Activated T-helper 2 cell treated with anti-CD3 and anti-CD28 coated beads, Interferon-gamma antibody, Interleukin-2, Interleukin-4, amounts not matched to agents 10 μg/mL and 5 μg/mL and 100 μg/mL, durations not matched to agents 14 hours and 24 hours and 36 hours (primary cell): ENCODE results near the gene CLCN7. TPM values are rescaled to one million over a fixed set of nuclear protein-coding genes. Genes with fewer than 3 reads are reported as not detected.

Experiments
- DNase-seq: peaks from one replicate; pipeline ENCODE4 v3.0.0; 2021; ENCODE audit warnings: low spot score
- H3K27ac Mint-ChIP-seq: one replicate; pipeline ENCODE4 v1.8.0; 2021; ENCODE audit warnings: mixed read lengths
- H3K27me3 Mint-ChIP-seq: one replicate; pipeline ENCODE4 v1.8.0; 2021; ENCODE audit warnings: low read depth, mixed read lengths
- H3K36me3 Mint-ChIP-seq: one replicate; pipeline ENCODE4 v1.8.0; 2021; ENCODE audit warnings: low read depth, mixed read lengths
- H3K4me1 Mint-ChIP-seq: one replicate; pipeline ENCODE4 v1.8.0; 2021; ENCODE audit warnings: low read depth, mixed read lengths
- H3K4me3 Mint-ChIP-seq: one replicate; pipeline ENCODE4 v1.8.0; 2021; ENCODE audit warnings: low read depth, mild to moderate bottlenecking, moderate library complexity, mixed read lengths
- H3K9me3 Mint-ChIP-seq: one replicate; pipeline ENCODE4 v1.8.0; 2021; ENCODE audit warnings: mixed read lengths
- intact Hi-C: fragments of 100-400 bp; cut with micrococcal nuclease; formaldehyde crosslinking; loops from one replicate; pipeline ENCODE4 v1.15.1; 2023
- total RNA-seq: library from RNA; stranded (reverse); gene quantifications from 2 replicates; pipeline ENCODE4 v1.2.3, GENCODE V29; 2022

CLCN7 gene
- total RNA-seq, 1 donor from 2014 or later, result 54.3 TPM

- Mint-ChIP-seq H3K27me3 (no peaks in the 10 kb centered on the region), H3K27ac (no peak overlapping the region), H3K9me3 (no peaks in the 10 kb centered on the region), H3K36me3 (peaks cover 17% of the 10 kb centered on the region), H3K4me1 (no peaks in the 10 kb centered on the region), H3K4me3 (no peak overlapping the region)
- DNase-seq, result no peak
- intact Hi-C loops, result no loop called here
Observed at GRCh38 chr16:1395444-1396031, 79.3 kb downstream of the CLCN7 start.

Other genes starting within 250 kb of the CLCN7 start
- not detected in 2 replicates for gene TPSG1, start 249.8 kb downstream of the CLCN7 start, total RNA-seq
- gene TPSB2, start 244.8 kb downstream of the CLCN7 start, total RNA-seq, result not detected in 2 replicates
- gene TPSAB1, start 234.3 kb downstream of the CLCN7 start, total RNA-seq, result not detected in 2 replicates
- gene TPSD1, start 219.0 kb downstream of the CLCN7 start, total RNA-seq, result not detected in 2 replicates
- 264 and 265 TPM in 2 replicates for gene UBE2I, start 165.4 kb downstream of the CLCN7 start, total RNA-seq
- gene BAIAP3, start 141.4 kb downstream of the CLCN7 start, total RNA-seq, result 0.21 and 0.32 TPM in 2 replicates
- 64.1 and 72.9 TPM in 2 replicates for gene TSR3, start 123.2 kb downstream of the CLCN7 start, total RNA-seq
- 21.3 and 24.1 TPM in 2 replicates for gene GNPTG, start 123.1 kb downstream of the CLCN7 start, total RNA-seq
- gene UNKL, start 60.3 kb downstream of the CLCN7 start, total RNA-seq, result 36.3 and 44.6 TPM in 2 replicates
- 17.8 and 21.3 TPM in 2 replicates for gene UQCC4, start 54.3 kb downstream of the CLCN7 start, total RNA-seq
- not detected in 2 replicates for gene PERCC1, start 44.0 kb downstream of the CLCN7 start, total RNA-seq
- 0.80 and 1.2 TPM in 2 replicates for gene CCDC154, start 30.5 kb downstream of the CLCN7 start, total RNA-seq
- not detected in 2 replicates for gene PTX4, start 13.9 kb upstream of the CLCN7 start, total RNA-seq
- 72.6 and 74.8 TPM in 2 replicates for gene TELO2, start 18.3 kb upstream of the CLCN7 start, total RNA-seq
- gene TMEM204, start 58.6 kb upstream of the CLCN7 start, total RNA-seq, result 17.2 and 17.8 TPM in 2 replicates
- 8.4 and 10.7 TPM in 2 replicates for gene IFT140, start 137.0 kb upstream of the CLCN7 start, total RNA-seq
- 33.6 and 34.3 TPM in 2 replicates for gene CRAMP1, start 137.3 kb upstream of the CLCN7 start, total RNA-seq
- 95.0 and 98.0 TPM in 2 replicates for gene JPT2, start 203.3 kb upstream of the CLCN7 start, total RNA-seq
- 74.8 and 77.5 TPM in 2 replicates for gene MAPK8IP3, start 231.2 kb upstream of the CLCN7 start, total RNA-seq